Stimulated activated CD8-positive, alpha-beta memory T cell treated with anti-CD3 and anti-CD28 coated beads, Interleukin-4, amount 100 ng/mL, for 24 hours (primary cell): ENCODE data around the gene HDHD5.

ENCODE experiments used
- DNase-seq: peaks from one replicate; pipeline ENCODE4 v3.0.0-alpha.2; 2020; ENCODE audit warnings: low read depth

The HDHD5 gene

GRCh38 chr22:17105143-17106129 is 53.6 kb downstream of the HDHD5 start:
- DNase-seq = no peak

GRCh38 chr22:17104336-17104935 is 54.6 kb downstream of the HDHD5 start:
- DNase-seq = no peak

DNA sequence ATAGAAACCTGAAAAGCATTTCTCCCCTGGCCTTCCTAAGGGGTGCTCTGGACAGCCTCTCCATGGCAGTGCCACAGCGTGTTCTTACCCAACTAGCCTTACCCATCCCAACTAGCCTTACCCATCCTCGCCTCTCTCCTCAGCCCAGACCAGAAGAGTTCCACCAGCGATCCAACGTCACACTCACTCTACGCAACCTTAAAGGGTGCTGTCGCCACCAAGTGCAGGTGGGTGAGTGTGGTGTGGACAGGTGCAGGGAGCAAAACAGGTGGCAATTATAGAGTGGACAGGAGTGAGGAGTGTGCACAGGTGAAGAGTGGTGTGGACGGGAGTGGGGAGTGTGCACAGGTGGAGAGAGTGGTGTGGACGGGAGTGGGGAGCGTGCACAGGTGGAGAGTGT is 55.7 kb downstream of the HDHD5 start:
- DNase-seq = no peak

- no peak for DNase-seq
These were observed 56.8 kb downstream of the HDHD5 start for GRCh38 chr22:17102297-17102667.

- DNase-seq = no peak
These were observed 57.4 kb downstream of the HDHD5 start for GRCh38 chr22:17101475-17102296.

DNA sequence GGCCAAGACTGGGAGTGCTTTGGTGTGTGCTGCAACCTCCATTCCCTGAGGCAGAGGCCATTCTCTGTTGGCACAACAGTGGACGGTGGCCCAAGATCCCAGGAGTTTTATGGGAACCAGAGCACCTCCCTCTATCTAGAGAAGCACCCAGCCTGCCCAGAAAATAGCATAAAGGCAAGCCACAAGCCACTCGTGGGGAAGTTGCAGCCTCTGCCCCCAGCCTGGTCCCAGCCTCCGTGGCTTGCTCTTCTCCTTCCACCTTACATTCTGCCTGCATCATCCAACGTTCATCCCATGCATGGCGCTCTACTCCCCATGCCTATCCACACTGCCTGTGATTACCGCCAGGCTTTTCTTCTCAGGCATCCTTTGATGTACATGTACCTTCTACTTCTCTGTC is 58.5 kb downstream of the HDHD5 start:
- no peak for DNase-seq

DNA sequence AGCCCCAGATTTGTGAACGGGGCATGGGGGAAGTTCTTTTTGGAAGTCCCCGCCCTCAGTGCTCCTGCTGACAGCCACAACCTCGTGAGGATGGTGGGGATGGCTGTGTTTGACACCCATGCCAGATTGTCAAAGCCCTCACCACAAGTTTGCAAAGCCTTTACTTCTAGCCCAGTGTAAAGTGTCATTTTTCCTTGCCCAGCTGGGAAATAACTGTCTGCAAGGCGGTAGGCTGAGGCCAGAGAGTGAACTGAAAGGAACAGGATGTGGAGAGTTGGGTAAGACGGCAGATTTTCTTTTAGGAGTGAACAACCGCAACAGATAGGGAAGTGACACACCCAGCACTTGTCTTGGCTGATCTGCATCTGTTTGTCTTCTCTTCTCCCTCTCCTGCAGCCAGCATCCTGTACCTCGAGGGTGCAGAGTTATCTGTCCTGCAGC is 60.7 kb downstream of the HDHD5 start:
- DNase-seq = no peak

DNA sequence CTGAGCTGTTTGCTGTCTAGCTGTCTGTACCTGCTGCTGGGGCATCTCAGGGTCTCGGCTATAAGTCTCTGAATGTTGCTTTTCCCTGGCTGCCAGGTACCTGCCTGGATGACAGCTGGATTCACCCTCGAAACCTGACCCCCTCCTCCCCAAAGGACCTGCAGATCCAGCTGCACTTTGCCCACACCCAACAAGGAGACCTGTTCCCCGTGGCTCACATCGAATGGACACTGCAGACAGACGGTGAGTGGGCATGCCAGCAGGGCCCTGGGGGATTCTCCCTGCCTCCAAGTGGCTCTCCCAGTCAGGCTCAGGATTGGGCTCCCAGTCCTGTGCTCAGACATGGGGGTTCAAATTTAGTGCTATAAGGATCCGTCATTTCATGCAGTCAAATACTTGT is 61.4 kb downstream of the HDHD5 start:
- DNase-seq = no peak

DNA sequence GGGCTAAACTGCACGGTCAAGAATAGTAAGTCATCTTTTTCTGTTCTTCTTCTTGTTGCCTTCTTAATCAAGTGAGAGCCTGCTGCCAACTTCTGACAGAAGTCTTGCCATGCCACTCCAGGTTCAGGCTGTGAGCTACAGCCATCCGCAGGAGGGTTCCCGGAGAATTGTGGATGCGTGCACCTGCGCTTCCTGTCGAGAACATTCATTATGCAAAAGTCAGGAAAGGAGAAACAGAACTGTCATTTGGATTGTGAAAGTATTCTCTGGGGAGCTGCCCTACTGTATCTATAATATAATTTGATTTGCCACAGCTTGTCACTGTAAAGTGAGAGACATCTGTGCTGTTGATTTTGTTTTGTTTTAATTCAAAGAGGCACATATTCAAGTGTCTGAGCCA is 62.0 kb downstream of the HDHD5 start:
- no peak for DNase-seq

DNA sequence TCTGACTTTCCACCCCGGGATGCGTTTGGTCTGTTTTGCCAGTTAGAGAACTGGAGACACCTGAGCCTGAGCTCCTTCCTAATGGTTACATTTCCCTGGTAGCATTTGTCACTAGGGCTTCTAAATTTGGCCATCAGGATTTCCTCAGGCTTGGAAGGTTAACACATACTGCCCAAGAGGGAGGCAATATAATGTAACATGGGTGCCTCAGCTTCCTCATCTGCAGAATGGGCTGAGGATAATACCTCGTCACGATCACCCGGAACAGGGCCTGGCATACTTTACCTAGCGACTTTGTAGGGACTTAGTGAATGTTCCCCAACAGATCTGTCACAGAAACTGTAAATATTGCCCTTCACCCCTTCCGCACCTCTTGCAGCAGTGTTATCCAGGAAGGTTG is 63.0 kb downstream of the HDHD5 start:
- no peak for DNase-seq

DNA sequence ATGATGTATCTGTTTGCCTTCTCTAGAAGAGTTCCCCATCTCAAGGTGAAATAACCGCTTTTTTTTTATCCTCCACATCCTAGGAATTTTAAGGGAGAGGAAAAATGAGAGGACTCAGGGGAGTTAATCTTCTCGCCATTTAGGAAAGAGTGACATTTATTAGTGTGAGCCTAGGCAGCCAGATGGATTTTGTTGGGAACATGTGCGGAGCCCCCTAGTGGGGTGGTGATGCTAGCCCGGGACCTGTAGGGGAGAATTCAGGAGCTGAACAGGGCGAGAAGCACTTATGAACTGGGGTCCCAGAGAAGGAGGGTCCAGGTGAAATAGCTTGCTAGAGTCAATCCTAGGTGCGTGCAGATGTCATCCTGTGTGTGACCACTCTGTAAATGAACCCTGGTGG is 63.5 kb downstream of the HDHD5 start:
- no peak for DNase-seq

DNA sequence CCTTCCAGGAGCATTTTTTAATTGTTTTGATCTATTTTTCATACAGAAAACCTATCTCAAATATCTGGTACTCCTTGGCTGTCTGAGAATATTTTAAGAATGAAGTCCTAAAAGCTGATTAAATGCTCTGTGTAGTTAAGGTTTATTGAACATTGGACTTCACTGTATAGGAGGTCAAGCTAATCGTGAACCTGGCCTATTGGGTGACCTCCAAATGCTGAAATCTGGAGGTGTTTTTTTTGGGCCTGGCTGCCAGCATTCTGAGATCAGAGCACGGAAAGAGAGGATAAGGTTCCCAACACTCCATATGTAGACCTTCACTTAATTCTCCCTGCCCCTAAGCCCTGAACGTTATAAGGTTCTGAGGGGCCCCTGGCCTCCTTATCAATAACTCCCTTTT is 66.0 kb downstream of the HDHD5 start:
- DNase-seq = no peak

- no peak for DNase-seq
These were observed 67.2 kb downstream of the HDHD5 start for GRCh38 chr22:17091851-17092250.

GRCh38 chr22:17090550-17090949 is 68.5 kb downstream of the HDHD5 start:
- no peak for DNase-seq
